ENCODE measurements around the gene TINAG.

TINAG gene

GRCh38 chr6:54386295-54386694, 78.1 kb downstream of the TINAG start:
- TF ChIP-seq CTCF (IDR thresholded peaks at IDR 0.05; ENCODE audit: low read depth, low read length), result no peak
- H3K4me3 ChIP-seq (ENCODE audit: low read depth, low read length), result no peak overlapping the region

- no peak for TF ChIP-seq CTCF (IDR thresholded peaks at IDR 0.05; ENCODE audit: low read depth, low read length)
- H3K4me3 ChIP-seq (ENCODE audit: low read depth, low read length), result no peak overlapping the region
These were observed 82.1 kb downstream of the TINAG start for GRCh38 chr6:54390362-54390761.

GRCh38 chr6:54391577-54391976, 83.3 kb downstream of the TINAG start:
- H3K4me3 ChIP-seq (ENCODE audit: low read depth, low read length), result no peak overlapping the region
- no peak for TF ChIP-seq CTCF (IDR thresholded peaks at IDR 0.05; ENCODE audit: low read depth, low read length)

GRCh38 chr6:54403096-54403495, 94.9 kb downstream of the TINAG start:
- no peak overlapping the region for H3K4me3 ChIP-seq (ENCODE audit: low read depth, low read length)
- no peak for TF ChIP-seq CTCF (IDR thresholded peaks at IDR 0.05; ENCODE audit: low read depth, low read length)

- no peak overlapping the region for H3K4me3 ChIP-seq (ENCODE audit: low read depth, low read length)
- TF ChIP-seq CTCF (IDR thresholded peaks at IDR 0.05; ENCODE audit: low read depth, low read length), result no peak
These were observed 96.5 kb downstream of the TINAG start for GRCh38 chr6:54404791-54405190.

GRCh38 chr6:54411767-54412166, 103.5 kb downstream of the TINAG start:
- TF ChIP-seq CTCF (IDR thresholded peaks at IDR 0.05; ENCODE audit: low read depth, low read length), result no peak
- H3K4me3 ChIP-seq (ENCODE audit: low read depth, low read length), result no peak overlapping the region

GRCh38 chr6:54415517-54415916, 107.3 kb downstream of the TINAG start:
- no peak overlapping the region for H3K4me3 ChIP-seq (ENCODE audit: low read depth, low read length)
- TF ChIP-seq CTCF (IDR thresholded peaks at IDR 0.05; ENCODE audit: low read depth, low read length), result no peak

All from WI38 (cell line).